Measurements from ENCODE around the gene GOLGA3. TPM values are rescaled to one million over a fixed set of nuclear protein-coding genes. Genes with fewer than 3 reads are reported as not detected.

The GOLGA3 gene
- total and polyA plus RNA-seq, 2 experiments from 2014 or later = 10.3 to 57.8 TPM

GRCh38 chr12:132728502-132728901 is 100.2 kb downstream of the GOLGA3 start (continued):
- TF ChIP-seq, protein P1, sequence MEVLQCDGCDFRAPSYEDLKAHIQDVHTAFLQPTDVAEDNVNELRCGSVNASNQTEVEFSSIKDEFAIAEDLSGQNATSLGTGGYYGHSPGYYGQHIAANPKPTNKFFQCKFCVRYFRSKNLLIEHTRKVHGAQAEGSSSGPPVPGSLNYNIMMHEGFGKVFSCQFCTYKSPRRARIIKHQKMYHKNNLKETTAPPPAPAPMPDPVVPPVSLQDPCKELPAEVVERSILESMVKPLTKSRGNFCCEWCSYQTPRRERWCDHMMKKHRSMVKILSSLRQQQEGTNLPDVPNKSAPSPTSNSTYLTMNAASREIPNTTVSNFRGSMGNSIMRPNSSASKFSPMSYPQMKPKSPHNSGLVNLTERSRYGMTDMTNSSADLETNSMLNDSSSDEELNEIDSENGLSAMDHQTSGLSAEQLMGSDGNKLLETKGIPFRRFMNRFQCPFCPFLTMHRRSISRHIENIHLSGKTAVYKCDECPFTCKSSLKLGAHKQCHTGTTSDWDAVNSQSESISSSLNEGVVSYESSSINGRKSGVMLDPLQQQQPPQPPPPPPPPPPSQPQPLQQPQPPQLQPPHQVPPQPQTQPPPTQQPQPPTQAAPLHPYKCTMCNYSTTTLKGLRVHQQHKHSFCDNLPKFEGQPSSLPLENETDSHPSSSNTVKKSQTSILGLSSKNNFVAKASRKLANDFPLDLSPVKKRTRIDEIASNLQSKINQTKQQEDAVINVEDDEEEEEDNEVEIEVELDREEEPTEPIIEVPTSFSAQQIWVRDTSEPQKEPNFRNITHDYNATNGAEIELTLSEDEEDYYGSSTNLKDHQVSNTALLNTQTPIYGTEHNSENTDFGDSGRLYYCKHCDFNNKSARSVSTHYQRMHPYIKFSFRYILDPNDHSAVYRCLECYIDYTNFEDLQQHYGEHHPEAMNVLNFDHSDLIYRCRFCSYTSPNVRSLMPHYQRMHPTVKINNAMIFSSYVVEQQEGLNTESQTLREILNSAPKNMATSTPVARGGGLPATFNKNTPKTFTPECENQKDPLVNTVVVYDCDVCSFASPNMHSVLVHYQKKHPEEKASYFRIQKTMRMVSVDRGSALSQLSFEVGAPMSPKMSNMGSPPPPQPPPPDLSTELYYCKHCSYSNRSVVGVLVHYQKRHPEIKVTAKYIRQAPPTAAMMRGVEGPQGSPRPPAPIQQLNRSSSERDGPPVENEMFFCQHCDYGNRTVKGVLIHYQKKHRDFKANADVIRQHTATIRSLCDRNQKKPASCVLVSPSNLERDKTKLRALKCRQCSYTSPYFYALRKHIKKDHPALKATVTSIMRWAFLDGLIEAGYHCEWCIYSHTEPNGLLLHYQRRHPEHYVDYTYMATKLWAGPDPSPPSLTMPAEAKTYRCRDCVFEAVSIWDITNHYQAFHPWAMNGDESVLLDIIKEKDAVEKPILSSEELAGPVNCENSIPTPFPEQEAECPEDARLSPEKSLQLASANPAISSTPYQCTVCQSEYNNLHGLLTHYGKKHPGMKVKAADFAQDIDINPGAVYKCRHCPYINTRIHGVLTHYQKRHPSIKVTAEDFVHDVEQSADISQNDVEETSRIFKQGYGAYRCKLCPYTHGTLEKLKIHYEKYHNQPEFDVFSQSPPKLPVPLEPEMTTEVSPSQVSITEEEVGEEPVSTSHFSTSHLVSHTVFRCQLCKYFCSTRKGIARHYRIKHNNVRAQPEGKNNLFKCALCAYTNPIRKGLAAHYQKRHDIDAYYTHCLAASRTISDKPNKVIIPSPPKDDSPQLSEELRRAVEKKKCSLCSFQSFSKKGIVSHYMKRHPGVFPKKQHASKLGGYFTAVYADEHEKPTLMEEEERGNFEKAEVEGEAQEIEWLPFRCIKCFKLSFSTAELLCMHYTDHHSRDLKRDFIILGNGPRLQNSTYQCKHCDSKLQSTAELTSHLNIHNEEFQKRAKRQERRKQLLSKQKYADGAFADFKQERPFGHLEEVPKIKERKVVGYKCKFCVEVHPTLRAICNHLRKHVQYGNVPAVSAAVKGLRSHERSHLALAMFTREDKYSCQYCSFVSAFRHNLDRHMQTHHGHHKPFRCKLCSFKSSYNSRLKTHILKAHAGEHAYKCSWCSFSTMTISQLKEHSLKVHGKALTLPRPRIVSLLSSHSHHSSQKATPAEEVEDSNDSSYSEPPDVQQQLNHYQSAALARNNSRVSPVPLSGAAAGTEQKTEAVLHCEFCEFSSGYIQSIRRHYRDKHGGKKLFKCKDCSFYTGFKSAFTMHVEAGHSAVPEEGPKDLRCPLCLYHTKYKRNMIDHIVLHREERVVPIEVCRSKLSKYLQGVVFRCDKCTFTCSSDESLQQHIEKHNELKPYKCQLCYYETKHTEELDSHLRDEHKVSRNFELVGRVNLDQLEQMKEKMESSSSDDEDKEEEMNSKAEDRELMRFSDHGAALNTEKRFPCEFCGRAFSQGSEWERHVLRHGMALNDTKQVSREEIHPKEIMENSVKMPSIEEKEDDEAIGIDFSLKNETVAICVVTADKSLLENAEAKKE (CRISPR knock-in tag; IDR thresholded peaks at IDR 0.05) = no peak
- TF ChIP-seq ZNF114 (CRISPR knock-in tag; IDR thresholded peaks at IDR 0.05) (no peak), POLR2AphosphoS5 (IDR thresholded peaks at IDR 0.05; ENCODE audit: low read depth) (no peak), CREB1 (CRISPR knock-in tag; IDR thresholded peaks at IDR 0.05; ENCODE audit: low read depth) (no peak)
- TF ChIP-seq, protein P2, sequence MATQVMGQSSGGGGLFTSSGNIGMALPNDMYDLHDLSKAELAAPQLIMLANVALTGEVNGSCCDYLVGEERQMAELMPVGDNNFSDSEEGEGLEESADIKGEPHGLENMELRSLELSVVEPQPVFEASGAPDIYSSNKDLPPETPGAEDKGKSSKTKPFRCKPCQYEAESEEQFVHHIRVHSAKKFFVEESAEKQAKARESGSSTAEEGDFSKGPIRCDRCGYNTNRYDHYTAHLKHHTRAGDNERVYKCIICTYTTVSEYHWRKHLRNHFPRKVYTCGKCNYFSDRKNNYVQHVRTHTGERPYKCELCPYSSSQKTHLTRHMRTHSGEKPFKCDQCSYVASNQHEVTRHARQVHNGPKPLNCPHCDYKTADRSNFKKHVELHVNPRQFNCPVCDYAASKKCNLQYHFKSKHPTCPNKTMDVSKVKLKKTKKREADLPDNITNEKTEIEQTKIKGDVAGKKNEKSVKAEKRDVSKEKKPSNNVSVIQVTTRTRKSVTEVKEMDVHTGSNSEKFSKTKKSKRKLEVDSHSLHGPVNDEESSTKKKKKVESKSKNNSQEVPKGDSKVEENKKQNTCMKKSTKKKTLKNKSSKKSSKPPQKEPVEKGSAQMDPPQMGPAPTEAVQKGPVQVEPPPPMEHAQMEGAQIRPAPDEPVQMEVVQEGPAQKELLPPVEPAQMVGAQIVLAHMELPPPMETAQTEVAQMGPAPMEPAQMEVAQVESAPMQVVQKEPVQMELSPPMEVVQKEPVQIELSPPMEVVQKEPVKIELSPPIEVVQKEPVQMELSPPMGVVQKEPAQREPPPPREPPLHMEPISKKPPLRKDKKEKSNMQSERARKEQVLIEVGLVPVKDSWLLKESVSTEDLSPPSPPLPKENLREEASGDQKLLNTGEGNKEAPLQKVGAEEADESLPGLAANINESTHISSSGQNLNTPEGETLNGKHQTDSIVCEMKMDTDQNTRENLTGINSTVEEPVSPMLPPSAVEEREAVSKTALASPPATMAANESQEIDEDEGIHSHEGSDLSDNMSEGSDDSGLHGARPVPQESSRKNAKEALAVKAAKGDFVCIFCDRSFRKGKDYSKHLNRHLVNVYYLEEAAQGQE (IDR thresholded peaks at IDR 0.05; ENCODE audit: unreplicated experiment) = no peak

Measured in GM23338 (cell line).